HG03457 (cell line): ENCODE data around the gene HS3ST4.

Source experiments
- ATAC-seq: cut with Tn5 transposase; IDR thresholded peaks from one replicate; pipeline ENCODE4 v1.9.1; 2021; ENCODE audit warnings: moderate number of reproducible peaks; ENCODE audit not compliant: unreplicated experiment

The HS3ST4 gene

DNA sequence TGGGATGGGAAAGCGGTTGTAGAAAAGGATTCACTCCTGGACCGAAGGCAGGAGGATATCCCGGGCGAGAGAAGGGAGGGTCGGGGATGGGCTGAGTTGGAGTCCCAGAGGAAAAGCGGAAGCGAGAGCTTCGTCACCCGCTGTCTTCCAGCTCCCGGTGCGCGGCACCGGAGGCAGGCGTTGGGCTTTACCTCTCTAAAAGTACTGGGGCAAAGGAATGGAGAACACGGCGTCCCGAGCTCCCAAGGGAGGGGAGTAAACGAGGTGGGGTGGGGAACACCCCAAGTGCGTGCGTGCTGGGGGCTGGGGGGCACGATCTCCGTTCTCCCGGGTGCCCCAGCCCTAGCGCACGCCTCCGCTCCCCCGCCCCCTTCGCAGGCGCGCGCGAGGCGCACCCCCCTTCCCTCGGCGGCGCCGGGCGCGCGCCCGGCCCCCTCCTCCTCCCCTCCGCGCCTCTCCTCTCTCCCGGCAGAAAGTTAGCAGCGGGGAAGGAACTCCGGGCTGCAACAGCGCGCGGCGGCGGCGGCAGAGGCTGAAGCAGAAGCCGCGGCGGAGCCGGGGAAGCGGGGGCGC lies at the start of gene HS3ST4:
Gene HS3ST4, plus strand, starts transcription at position 441 of the 573 bp plus-strand sequence.
- no peak for ATAC-seq

DNA sequence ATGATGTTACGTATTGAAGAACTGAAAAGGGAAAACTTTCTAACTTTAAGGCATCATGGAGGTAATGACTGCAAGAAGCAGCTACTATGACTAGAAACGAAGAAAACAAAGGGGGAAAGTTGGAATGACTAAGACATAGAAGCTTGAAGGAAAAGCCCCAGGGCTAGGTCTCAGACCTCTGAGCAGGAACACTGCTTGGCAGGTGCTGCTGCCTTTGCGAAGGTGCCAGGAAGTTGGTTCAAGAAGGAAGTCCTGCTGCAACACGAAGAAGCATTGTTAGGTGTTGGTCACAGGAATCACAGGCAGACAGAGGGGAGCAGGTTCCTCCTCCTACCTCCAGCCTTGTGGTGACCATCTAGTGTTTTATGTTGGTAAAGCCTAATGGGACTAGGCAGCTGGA lies 48.1 kb upstream of the HS3ST4 start:
- ATAC-seq = no peak

DNA sequence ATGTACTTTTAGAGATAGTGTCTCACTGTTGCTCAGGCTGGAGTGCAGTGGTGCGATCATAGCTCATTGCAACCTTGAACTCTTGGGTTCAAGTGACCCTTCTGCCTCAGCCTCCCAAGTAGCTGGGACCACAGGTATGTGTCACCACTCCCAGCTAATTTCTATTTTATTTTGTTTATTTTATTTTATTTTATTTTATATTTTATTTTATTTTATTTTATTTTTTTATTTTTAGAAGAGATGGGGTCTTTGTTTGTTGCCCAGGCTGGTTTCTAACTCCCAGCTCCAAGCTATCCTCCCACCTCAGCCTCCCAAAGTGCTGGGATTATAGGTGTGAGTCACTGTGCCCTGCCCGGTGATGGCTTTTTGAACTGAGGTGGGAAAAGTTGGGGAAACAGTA lies 35.1 kb upstream of the HS3ST4 start:
- no peak for ATAC-seq

DNA sequence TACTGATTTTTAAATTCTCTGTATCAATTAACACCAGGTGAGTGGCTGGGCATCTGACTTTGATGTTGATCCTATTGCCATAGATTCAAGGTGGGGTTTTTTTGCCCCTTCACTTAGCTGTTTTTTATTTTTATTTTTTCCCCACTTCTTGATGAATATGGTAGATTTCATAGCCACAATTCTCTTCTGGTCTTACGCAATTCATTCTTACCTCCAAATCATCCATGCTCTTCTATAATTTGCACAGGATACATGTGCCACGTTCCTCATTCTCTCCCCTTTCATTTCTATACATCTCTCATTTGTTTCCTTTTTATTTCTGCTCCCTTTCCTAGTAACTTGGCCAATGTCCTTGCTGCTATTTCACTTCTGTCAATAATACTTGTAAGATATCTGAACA lies 14.9 kb upstream of the HS3ST4 start:
- no peak for ATAC-seq

DNA sequence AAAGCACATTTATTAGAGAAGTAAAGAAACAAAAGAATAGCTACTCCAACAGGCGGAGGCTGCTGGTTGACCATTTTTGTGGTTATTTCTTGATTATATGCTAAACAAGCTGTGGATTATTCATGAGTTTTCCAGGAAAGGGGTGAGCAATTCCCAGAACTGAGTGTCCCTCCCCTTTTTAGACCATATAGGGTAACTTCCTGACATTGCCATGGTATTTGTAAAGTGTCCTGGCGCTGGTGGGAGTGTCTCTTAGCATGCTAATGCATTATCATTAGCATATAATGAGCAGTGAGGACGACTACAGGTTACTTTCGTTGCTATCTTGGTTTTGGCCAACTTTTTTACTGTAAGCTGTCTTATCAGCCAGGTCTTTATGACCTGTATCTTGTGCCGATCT lies 12.2 kb upstream of the HS3ST4 start:
- no peak for ATAC-seq

DNA sequence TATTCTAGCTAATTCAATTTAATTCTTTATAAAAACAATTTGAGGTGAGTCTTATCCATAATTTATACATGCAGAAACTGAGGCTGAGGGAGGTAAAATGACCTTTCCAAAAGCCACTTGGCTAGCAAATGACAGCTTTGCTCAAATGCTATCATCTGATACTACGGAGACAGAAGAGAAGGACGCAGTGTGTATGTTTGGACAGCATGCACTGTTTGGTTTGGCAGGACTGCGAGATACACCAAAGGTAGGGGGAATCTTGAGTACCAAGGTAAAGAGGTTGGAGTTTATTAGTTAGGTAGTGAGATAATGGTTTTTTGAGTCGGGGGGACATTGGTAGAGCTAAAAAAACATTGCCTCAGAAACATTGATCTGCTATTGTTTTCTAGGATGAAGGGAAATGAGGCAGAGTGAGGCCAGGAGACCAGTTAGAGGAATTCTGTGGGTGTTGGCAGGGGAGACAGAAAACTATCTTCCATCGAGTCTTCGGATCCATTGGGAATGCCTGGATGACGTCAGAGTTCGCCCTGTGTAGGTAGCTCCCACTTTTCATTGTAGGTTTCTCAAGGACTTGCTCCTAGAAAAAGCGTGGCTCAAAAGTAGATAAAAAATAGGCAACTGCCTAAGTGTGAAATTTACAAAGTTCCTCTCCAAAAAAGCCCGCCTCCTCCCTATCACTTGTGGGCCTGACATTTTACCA lies 2.5 kb upstream of the HS3ST4 start:
- no peak for ATAC-seq

DNA sequence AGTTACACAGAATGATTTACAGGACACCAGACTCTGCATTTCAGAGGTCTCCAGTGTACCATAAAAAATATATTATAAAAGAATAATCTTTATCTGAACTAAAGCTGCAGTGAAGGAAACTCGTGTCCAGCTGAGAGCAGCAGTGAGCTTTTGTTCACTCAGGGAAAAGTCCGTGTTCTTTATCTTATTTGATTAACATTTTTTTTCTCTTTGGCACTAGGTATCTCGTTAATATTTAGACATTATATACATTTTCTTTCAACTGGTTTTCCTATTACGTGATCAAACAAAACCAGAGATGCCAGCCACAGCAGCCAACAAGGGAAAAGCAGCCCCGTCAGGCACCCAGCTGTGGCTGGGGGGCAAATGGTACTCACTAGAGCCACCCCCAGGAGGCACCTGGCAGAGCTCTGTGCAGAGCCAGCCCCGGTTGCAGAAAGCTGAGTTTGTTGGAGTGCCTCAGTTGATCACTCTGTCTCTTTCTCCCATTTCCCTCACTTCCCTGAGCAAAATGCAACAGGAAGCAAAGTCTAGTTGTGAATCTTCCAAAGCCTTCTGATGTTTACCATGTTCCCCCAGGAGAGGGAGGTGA lies 1.1 kb upstream of the HS3ST4 start:
- no peak for ATAC-seq

DNA sequence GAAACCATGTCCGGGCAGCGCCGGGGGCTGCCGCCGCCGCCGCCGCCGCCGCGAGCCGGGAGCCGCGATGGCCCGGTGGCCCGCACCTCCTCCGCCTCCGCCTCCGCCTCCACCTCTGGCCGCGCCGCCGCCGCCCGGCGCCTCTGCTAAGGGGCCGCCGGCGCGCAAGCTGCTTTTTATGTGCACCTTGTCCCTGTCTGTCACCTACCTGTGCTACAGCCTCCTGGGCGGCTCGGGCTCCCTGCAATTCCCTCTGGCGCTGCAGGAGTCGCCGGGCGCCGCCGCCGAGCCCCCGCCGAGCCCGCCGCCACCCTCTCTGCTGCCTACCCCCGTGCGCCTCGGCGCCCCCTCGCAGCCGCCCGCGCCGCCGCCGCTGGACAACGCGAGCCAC lies 587 bp downstream of the HS3ST4 start:
- ATAC-seq = no peak

DNA sequence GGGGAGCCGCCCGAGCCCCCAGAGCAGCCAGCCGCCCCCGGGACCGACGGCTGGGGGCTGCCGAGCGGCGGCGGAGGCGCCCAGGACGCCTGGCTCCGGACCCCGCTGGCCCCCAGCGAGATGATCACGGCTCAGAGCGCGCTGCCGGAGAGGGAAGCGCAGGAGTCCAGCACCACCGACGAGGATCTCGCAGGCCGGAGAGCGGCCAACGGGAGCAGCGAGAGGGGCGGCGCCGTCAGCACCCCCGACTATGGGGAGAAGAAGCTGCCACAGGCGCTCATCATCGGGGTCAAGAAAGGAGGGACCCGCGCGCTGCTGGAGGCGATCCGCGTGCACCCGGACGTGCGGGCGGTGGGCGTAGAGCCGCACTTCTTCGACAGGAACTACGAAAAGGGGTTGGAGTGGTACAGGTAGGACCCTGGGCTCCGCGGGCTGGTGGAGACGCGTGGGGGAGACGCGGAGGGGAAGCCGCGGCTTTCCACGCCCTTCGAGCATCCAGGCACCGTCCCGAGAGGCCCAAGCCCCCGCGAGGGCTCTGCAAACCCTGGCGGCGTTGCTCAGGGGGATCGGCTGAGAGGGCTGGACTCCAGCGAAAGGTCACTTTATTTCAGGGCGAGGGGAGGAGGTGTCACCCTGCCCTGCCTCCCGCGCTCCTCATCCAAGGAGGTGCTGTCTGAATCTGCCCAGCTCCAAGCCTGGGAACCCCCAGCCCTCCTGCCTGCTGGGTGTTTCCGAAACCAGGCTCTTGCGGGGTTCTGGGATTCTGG lies 1.2 kb downstream of the HS3ST4 start:
- ATAC-seq = no peak

DNA sequence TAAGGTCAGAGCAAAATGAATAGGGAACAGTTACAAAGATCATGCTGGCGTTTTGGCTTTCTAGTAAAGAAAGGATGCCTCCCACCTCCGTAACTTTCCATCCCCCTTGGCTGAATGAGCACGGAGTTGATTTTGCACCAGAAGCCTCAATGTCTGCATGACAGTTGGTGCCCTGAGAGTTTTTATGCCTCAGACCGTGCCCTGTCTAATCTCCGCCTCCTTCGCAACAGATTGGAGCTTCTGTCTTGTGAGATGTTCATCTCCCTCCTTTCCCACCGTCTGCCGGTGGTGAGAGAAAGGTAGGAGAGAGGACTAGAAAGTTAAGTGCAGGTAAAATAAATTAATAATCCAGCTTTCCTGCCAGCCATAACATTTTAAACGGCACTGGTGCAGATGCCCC lies 1.9 kb downstream of the HS3ST4 start:
- ATAC-seq = no peak

DNA sequence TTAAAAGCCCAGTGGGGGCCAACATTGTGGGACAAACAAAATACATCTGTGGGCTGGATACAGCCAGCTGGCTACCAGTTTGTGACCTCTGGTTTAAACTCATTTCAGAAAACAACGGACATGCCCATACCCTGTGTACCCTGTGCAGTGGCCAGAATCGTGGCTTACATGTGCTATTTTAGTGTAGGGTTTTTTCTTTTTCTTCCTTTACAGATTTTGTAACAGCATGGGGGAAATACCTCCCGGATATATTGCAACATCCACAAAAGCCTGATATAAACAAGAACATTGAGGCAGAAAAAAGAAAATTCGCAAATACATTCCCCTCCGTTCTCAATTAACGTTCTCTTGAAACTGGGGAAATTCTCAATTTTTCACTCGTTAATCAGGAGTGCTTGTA lies 7.3 kb downstream of the HS3ST4 start:
- ATAC-seq = no peak

DNA sequence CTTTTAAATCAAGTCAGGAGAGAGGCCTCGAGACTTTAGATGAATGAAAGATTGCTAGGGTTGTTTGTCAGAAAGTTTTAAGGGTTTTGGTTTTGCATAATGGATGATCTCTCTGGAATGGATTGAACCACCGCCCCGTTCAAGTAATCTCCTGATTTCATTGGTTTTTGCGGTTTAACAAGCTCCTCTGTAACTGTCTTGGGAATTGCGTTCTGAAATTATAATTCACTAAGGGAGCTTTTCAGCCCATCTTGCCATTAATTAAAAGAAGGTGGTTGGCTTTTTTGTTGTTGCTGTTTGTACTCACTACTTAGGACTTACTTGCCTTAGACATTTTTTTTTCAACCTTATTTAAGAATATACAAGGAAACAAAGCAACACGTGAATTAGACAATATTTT lies 8.8 kb downstream of the HS3ST4 start:
- ATAC-seq = no peak

DNA sequence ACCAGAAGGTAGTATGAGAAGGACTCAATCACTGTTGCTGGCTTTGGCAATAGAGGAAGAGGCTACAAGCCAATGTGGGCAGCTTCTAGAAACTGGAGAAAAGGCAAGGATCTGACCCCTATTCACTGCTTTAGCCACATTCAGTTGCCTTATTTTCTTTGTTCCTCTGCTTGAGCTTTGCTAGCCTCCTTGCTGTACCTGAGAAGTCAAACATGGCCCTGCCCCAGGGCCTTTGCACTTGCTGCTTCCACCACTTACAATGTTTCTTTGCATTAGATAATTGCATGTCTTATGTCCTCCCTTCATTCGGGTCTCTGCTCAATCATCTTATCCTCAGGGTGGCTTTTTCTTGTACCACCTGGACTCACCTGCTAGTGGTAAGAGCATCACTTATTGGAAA lies 15.8 kb downstream of the HS3ST4 start:
- ATAC-seq = no peak

DNA sequence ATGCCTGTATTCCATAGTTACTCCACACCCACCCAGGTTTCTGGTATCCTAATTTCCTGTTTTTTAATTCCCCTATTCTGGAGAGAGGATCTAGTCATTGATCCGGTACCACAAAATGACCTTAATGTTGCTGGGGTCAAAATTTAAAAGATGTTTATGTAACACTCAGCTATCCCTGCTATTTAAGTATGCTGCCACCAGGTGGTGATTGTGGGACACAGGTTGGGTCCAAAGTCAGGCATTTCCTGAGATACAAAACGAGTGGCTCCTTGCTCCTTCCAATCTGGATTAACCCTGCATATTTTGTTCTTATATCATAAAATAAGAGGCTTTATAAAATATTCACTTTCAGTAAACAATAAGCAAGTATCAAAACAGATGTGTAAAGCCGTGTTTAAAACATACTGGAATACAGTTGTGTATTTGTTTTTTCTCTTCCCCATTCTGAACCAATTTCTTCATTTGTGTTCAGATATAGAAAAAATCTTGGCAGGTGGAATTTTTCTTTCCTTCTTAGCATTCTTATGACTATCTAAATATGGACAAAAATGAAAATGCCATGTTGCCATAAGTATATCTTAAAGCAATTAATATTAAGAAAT lies 16.3 kb downstream of the HS3ST4 start:
- ATAC-seq = no peak

DNA sequence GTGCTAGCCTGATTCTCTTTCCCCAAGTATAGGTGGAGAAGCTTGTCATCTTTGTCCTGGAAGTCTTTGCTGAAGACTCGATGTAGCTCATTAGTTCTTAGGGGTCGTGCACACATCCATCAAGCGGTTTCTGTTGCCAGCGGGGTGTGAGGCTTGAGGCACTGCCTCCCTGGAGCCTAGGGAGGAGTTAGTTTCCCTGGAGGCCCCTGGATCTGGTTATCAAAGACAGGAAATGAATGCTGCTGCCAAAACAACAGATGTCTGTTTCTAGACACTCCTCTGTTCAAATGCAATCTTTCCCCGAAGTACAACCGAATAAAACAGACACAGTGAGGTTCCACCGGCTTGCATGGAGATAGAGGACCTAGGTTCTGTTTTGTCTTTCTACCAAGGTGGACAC lies 17.5 kb downstream of the HS3ST4 start:
- ATAC-seq = no peak

DNA sequence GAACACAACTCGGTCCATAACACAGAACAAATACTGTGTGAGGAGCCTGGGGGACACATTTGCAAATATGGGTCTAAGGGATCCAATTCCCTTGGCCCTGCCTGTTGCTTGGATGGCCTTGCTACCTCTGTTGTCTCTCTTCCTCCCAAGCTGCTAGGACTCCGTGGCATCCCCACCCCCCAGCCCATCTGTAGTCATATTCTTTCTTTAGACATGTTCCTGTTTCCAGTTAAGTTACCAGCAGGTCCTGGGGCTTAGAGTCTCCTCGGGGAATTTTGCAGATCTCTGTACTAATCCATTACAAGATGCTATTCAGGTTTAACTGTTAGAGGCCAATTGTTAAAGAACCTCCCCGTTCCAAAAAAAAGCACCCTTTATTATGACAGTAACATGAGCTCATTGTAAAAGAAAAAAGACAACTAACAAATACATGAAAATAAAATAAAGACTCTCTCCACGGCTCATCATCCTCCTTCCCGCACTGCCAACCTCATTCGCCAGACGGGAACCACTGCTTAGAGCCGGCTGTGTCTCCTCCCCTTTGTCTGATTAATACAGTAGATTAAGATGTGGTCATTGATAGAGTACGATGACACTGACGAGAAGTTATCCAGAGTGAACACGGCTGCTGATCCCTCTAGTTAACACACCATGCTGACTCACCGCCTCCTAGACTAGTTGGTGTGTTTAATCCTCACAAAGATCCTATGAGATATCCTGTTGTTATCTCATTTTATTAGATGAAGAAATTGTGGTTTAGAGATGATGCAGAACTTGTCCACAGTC lies 22.2 kb downstream of the HS3ST4 start:
- ATAC-seq = no peak

DNA sequence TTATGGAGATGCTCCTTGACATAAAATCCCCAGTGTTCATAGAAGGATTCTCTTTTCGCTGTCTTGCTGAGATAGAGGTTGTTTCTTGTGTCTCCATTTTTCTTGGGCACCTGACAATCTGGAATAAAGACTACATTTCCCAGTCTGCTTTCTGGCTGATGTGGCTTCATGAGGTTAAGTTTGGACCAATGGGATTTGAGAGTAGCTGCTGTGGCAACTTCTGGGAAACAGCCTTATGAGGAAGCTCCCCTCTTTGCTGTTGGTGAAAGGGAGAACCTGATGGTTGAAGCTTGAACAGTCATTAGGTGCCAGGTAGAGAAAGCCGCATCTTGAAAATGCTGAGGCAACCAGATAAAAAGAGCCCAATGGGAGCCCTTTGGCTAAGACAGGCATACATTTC lies 24.4 kb downstream of the HS3ST4 start:
- ATAC-seq = no peak

DNA sequence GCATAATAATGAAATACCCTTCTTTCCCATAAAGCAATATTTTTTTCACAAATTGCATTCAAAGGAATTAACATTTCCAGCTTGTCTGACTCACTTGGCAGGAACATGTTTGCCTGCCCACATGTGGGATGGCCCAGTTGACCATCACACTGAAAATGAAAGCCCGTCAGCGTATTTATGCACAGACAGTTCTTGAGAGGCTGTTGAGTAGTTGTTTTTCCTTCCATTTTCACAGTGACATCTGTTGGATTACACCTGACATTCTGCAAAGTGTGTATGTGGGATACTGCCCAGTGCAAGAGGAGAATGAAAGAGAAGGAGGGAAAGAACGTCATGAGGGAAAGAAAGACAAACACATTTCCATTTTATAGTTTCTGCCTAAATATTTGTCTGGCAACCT lies 29.7 kb downstream of the HS3ST4 start:
- ATAC-seq = no peak

DNA sequence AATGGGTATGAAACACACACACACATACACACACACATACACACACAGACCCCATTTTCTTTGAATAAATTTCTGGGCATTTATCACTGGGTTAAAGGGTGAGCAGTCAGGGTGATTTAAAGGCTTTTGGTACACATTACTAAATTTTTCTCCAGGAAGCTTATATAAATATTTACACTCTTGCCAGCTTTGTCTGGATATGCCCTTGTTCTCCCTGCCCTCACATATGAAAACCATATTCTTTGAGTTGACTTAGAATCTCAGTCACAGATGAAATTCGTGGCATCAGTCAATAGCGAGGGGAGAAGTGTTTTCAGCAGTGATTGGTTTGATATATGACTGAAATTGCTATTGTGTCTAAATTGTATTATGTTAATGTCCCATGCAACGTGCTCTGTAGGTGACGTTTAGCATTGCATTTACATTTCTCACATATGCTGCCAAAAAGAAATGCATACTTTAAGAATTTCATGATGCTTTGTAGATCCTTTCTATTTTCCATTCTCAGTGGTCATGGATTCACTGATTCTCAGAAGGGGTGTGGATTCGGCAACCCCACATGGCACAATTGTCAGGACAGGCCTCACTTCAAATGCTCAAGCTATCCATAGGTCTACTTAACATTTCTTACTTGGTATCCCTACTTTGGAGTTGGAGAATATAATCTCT lies 34.8 kb downstream of the HS3ST4 start:
- no peak for ATAC-seq

DNA sequence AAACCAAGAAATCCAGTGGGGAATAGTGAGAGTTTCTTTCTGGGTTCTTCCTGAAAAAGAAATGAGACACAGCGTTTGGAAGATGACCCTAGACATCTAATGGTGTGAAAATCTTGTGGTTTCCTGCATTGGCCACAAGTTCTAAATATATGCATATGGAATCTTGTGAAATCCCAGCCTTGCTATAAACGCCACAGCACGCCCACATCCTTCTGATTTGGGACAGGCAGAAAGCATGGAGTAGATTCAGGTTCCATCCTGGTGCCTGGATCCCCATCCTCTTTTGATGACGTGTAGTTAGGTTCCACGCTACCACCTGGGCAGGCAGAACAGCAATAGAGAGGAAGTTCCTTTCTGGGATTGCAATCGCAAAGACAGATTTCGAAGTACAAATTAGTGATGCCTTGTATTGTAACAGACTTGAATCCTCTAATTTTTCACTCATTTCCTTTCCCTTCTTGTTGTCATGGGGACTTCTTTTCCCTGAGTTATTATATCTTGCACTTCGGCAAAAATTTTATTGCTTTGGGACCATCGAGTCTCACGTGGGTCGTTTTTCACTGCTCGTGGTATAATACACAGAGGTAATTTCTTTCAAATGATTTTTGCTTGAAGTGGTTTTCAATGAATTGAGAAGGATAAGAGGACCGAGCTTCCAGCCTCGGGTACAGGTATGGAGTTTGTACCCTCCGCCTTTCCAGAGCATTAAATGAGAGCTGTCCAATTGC lies 37.6 kb downstream of the HS3ST4 start:
- no peak for ATAC-seq
